HEK293 (cell line): ENCODE results near the gene TUBGCP6.
A peak's percentile ranks its signal among the peaks of the same experiment; 100 is the strongest.

Experiments
- FEZF1 ChIP-seq: fragments of 450-650 bp; formaldehyde crosslinking; IDR thresholded peaks from 2 replicates; pipeline ENCODE4 v1.5.1; 2016; ENCODE audit warnings: missing biosample characterization, missing genetic modification characterization
- GLI4 ChIP-seq: fragments of 450-650 bp; formaldehyde crosslinking; IDR thresholded peaks from 2 replicates; pipeline ENCODE4 v1.5.1; 2016; ENCODE audit warnings: missing biosample characterization, missing genetic modification characterization
- OVOL3 ChIP-seq: fragments of 450-650 bp; formaldehyde crosslinking; IDR thresholded peaks from 2 replicates; pipeline ENCODE4 v1.5.1; 2016; ENCODE audit warnings: missing biosample characterization, missing genetic modification characterization
- PRDM1 ChIP-seq: fragments of 450-650 bp; formaldehyde crosslinking; IDR thresholded peaks from 2 replicates; pipeline ENCODE4; 2016; ENCODE audit warnings: missing biosample characterization, missing genetic modification characterization
- REPIN1 ChIP-seq: fragments of 450-650 bp; formaldehyde crosslinking; IDR thresholded peaks from 2 replicates; pipeline ENCODE4 v1.5.1; 2017; ENCODE audit warnings: missing biosample characterization, missing genetic modification characterization, low read depth
- SP7 ChIP-seq: fragments of 450-650 bp; formaldehyde crosslinking; IDR thresholded peaks from 2 replicates; pipeline ENCODE4 v1.5.1; 2016; ENCODE audit warnings: missing biosample characterization, missing genetic modification characterization
- WT1 ChIP-seq: fragments of 450-650 bp; formaldehyde crosslinking; IDR thresholded peaks from 2 replicates; pipeline ENCODE4 v1.5.1; 2016; ENCODE audit warnings: missing biosample characterization, missing genetic modification characterization
- YY1 ChIP-seq: fragments of 450-650 bp; formaldehyde crosslinking; IDR thresholded peaks from 2 replicates; pipeline ENCODE4 v1.5.1; 2018; ENCODE audit warnings: missing biosample characterization, missing genetic modification characterization
- YY2 ChIP-seq: fragments of 450-650 bp; formaldehyde crosslinking; IDR thresholded peaks from 2 replicates; pipeline ENCODE4 v1.5.1; 2016; ENCODE audit warnings: missing biosample characterization, missing genetic modification characterization
- ZBTB7A ChIP-seq: fragments of 450-650 bp; formaldehyde crosslinking; IDR thresholded peaks from 2 replicates; pipeline ENCODE4 v1.5.1; 2016; ENCODE audit warnings: low read depth, missing biosample characterization, missing genetic modification characterization
- ZNF157 ChIP-seq: fragments of 450-650 bp; formaldehyde crosslinking; IDR thresholded peaks from 2 replicates; pipeline ENCODE4 v1.5.1; 2016; ENCODE audit warnings: missing biosample characterization, missing genetic modification characterization
- ZNF292 ChIP-seq: fragments of 450-650 bp; formaldehyde crosslinking; IDR thresholded peaks from 2 replicates; pipeline ENCODE4 v1.5.1; 2016; ENCODE audit warnings: low read depth, missing biosample characterization, missing genetic modification characterization, borderline replicate concordance
- ZNF510 ChIP-seq: fragments of 450-650 bp; formaldehyde crosslinking; IDR thresholded peaks from 2 replicates; pipeline ENCODE4 v1.5.1; 2018; ENCODE audit warnings: mild to moderate bottlenecking, missing genetic modification characterization, missing biosample characterization; ENCODE audit not compliant: insufficient replicate concordance
- ZNF530 ChIP-seq: fragments of 450-650 bp; formaldehyde crosslinking; IDR thresholded peaks from 2 replicates; pipeline ENCODE4 v1.5.1; 2016; ENCODE audit warnings: low read depth, missing biosample characterization, missing genetic modification characterization
- ZNF654 ChIP-seq: fragments of 450-650 bp; formaldehyde crosslinking; IDR thresholded peaks from 2 replicates; pipeline ENCODE4 v1.5.1; 2016; ENCODE audit warnings: low read depth, missing biosample characterization, missing genetic modification characterization
- ZNF664 ChIP-seq: fragments of 450-650 bp; formaldehyde crosslinking; IDR thresholded peaks from 2 replicates; pipeline ENCODE4 v1.5.1; 2016; ENCODE audit warnings: missing biosample characterization, missing genetic modification characterization
- ZNF670 ChIP-seq: fragments of 450-650 bp; formaldehyde crosslinking; IDR thresholded peaks from 2 replicates; pipeline ENCODE4 v1.5.1; 2016; ENCODE audit warnings: missing biosample characterization, missing genetic modification characterization, low read depth
- ZNF791 ChIP-seq: fragments of 450-650 bp; formaldehyde crosslinking; IDR thresholded peaks from 2 replicates; pipeline ENCODE4 v1.5.1; 2016; ENCODE audit warnings: missing biosample characterization, missing genetic modification characterization
- TF ChIP-seq, protein P1 (sequence below): fragments of 450-650 bp; formaldehyde crosslinking; IDR thresholded peaks from 2 replicates; pipeline ENCODE4; 2016; ENCODE audit warnings: missing biosample characterization, missing genetic modification characterization
- TF ChIP-seq, protein P2 (sequence below): fragments of 450-650 bp; formaldehyde crosslinking; conservative IDR thresholded peaks from 2 replicates; pipeline ENCODE4 v1.5.1; 2016; ENCODE audit warnings: low read depth, missing biosample characterization, missing genetic modification characterization
- TF ChIP-seq, protein P3 (sequence below): fragments of 450-650 bp; formaldehyde crosslinking; IDR thresholded peaks from 2 replicates; pipeline ENCODE4 v1.5.1; 2016; ENCODE audit warnings: missing biosample characterization, missing genetic modification characterization
- TF ChIP-seq, protein P4 (sequence below): fragments of 450-650 bp; formaldehyde crosslinking; IDR thresholded peaks from 2 replicates; pipeline ENCODE4 v1.5.1; 2016; ENCODE audit warnings: missing biosample characterization, missing genetic modification characterization
- TF ChIP-seq, protein P5 (sequence below): fragments of 450-650 bp; formaldehyde crosslinking; optimal IDR thresholded peaks from 2 replicates; pipeline ENCODE3; 2016; ENCODE audit warnings: missing biosample characterization, mild to moderate bottlenecking, missing genetic modification characterization
- TF ChIP-seq, protein P6 (sequence below): fragments of 450-650 bp; formaldehyde crosslinking; IDR thresholded peaks from 2 replicates; pipeline ENCODE4 v1.5.1; 2016; ENCODE audit warnings: missing biosample characterization, missing genetic modification characterization
- TF ChIP-seq, protein P7 (sequence below): fragments of 450-650 bp; formaldehyde crosslinking; IDR thresholded peaks from 2 replicates; pipeline ENCODE4 v1.5.1; 2016; ENCODE audit warnings: missing biosample characterization, missing genetic modification characterization

TUBGCP6 gene

DNA sequence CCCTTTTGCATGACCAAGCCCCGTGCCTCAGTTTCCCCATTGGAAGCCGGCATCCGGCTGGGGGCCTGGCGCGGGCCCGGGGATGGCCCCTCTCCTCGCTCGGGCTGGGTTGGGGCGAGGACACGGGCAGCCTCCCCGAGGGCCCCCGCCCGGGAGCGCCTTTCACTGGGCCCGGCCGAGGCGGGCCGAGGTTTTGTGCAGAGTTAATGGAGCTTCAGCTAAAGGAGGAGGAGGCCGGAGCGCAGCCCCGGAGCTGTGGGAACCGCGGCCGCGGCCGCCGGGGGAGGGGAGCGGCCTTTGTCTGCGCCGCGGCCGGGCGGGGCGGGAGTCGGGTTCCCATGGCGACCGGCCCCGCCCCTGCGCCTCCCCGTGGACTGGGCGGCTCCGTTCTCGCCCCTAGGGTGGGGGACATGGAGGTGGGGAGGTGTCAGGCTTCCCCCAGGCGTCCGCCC, 26.7 kb upstream of the TUBGCP6 start (continued):
- no peak for TF ChIP-seq ZNF292 (tag by site-specific recombination)
- no peak for TF ChIP-seq YY2 (tag by site-specific recombination)
- TF ChIP-seq ZNF510 (tag by site-specific recombination) = no peak
- TF ChIP-seq PRDM1 = no peak
- TF ChIP-seq ZBTB7A (tag by site-specific recombination) = no peak
- TF ChIP-seq GLI4 (tag by site-specific recombination) = no peak
- TF ChIP-seq YY1 (tag by site-specific recombination) = 0 out of 2 replicates have a peak, but pooled peaks have one; percentile 13
- no peak for TF ChIP-seq ZNF530
- TF ChIP-seq ZNF157 (tag by site-specific recombination) = no peak
- no peak for TF ChIP-seq ZNF791 (tag by site-specific recombination)
- no peak for TF ChIP-seq ZNF670 (tag by site-specific recombination)
- no peak for TF ChIP-seq WT1 (tag by site-specific recombination)
- no peak for TF ChIP-seq SP7 (tag by site-specific recombination)
- no peak for TF ChIP-seq FEZF1 (tag by site-specific recombination)
- TF ChIP-seq, protein P1, sequence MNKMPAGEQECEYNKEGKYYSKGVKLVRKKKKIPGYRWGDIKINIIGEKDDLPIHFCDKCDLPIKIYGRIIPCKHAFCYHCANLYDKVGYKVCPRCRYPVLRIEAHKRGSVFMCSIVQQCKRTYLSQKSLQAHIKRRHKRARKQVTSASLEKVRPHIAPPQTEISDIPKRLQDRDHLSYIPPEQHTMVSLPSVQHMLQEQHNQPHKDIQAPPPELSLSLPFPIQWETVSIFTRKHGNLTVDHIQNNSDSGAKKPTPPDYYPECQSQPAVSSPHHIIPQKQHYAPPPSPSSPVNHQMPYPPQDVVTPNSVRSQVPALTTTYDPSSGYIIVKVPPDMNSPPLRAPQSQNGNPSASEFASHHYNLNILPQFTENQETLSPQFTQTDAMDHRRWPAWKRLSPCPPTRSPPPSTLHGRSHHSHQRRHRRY (tag by site-specific recombination) = no peak
- no peak for TF ChIP-seq ZNF664 (tag by site-specific recombination)
- TF ChIP-seq, protein P2, sequence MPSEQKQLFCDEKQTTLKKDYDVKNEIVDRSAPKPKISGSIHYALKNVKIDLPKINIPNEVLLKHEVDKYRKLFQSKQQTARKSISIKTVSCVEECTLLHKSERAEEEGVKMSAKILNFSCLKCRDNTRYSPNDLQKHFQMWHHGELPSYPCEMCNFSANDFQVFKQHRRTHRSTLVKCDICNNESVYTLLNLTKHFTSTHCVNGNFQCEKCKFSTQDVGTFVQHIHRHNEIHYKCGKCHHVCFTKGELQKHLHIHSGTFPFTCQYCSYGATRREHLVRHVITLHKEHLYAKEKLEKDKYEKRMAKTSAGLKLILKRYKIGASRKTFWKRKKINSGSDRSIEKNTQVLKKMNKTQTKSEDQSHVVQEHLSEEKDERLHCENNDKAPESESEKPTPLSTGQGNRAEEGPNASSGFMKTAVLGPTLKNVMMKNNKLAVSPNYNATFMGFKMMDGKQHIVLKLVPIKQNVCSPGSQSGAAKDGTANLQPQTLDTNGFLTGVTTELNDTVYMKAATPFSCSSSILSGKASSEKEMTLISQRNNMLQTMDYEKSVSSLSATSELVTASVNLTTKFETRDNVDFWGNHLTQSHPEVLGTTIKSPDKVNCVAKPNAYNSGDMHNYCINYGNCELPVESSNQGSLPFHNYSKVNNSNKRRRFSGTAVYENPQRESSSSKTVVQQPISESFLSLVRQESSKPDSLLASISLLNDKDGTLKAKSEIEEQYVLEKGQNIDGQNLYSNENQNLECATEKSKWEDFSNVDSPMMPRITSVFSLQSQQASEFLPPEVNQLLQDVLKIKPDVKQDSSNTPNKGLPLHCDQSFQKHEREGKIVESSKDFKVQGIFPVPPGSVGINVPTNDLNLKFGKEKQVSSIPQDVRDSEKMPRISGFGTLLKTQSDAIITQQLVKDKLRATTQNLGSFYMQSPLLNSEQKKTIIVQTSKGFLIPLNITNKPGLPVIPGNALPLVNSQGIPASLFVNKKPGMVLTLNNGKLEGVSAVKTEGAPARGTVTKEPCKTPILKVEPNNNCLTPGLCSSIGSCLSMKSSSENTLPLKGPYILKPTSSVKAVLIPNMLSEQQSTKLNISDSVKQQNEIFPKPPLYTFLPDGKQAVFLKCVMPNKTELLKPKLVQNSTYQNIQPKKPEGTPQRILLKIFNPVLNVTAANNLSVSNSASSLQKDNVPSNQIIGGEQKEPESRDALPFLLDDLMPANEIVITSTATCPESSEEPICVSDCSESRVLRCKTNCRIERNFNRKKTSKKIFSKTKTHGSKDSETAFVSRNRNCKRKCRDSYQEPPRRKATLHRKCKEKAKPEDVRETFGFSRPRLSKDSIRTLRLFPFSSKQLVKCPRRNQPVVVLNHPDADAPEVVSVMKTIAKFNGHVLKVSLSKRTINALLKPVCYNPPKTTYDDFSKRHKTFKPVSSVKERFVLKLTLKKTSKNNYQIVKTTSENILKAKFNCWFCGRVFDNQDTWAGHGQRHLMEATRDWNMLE (tag by site-specific recombination) = no peak
- TF ChIP-seq, protein P3, sequence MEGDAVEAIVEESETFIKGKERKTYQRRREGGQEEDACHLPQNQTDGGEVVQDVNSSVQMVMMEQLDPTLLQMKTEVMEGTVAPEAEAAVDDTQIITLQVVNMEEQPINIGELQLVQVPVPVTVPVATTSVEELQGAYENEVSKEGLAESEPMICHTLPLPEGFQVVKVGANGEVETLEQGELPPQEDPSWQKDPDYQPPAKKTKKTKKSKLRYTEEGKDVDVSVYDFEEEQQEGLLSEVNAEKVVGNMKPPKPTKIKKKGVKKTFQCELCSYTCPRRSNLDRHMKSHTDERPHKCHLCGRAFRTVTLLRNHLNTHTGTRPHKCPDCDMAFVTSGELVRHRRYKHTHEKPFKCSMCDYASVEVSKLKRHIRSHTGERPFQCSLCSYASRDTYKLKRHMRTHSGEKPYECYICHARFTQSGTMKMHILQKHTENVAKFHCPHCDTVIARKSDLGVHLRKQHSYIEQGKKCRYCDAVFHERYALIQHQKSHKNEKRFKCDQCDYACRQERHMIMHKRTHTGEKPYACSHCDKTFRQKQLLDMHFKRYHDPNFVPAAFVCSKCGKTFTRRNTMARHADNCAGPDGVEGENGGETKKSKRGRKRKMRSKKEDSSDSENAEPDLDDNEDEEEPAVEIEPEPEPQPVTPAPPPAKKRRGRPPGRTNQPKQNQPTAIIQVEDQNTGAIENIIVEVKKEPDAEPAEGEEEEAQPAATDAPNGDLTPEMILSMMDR (tag by site-specific recombination) = no peak
- TF ChIP-seq, protein P4, sequence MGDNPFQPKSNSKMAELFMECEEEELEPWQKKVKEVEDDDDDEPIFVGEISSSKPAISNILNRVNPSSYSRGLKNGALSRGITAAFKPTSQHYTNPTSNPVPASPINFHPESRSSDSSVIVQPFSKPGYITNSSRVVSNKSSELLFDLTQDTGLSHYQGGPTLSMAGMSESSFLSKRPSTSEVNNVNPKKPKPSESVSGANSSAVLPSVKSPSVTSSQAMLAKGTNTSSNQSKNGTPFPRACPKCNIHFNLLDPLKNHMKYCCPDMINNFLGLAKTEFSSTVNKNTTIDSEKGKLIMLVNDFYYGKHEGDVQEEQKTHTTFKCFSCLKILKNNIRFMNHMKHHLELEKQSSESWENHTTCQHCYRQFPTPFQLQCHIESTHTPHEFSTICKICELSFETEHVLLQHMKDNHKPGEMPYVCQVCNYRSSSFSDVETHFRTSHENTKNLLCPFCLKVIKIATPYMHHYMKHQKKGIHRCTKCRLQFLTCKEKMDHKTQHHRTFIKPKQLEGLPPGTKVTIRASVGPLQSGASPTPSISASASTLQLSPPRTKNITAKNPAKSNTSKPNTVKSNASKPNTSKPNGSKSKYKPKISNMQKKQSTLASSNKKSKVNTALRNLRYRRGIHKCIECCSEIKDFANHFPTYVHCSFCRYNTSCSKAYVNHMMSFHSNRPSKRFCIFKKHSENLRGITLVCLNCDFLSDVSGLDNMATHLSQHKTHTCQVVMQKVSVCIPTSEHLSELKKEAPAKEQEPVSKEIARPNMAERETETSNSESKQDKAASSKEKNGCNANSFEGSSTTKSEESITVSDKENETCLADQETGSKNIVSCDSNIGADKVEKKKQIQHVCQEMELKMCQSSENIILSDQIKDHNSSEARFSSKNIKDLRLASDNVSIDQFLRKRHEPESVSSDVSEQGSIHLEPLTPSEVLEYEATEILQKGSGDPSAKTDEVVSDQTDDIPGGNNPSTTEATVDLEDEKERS (tag by site-specific recombination) = no peak
- TF ChIP-seq, protein P5, sequence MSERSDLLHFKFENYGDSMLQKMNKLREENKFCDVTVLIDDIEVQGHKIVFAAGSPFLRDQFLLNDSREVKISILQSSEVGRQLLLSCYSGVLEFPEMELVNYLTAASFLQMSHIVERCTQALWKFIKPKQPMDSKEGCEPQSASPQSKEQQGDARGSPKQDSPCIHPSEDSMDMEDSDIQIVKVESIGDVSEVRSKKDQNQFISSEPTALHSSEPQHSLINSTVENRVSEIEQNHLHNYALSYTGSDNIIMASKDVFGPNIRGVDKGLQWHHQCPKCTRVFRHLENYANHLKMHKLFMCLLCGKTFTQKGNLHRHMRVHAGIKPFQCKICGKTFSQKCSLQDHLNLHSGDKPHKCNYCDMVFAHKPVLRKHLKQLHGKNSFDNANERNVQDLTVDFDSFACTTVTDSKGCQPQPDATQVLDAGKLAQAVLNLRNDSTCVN (tag by site-specific recombination) = peak; percentile 50
- TF ChIP-seq OVOL3 (tag by site-specific recombination) = no peak
- no peak for TF ChIP-seq REPIN1
- TF ChIP-seq, protein P6, sequence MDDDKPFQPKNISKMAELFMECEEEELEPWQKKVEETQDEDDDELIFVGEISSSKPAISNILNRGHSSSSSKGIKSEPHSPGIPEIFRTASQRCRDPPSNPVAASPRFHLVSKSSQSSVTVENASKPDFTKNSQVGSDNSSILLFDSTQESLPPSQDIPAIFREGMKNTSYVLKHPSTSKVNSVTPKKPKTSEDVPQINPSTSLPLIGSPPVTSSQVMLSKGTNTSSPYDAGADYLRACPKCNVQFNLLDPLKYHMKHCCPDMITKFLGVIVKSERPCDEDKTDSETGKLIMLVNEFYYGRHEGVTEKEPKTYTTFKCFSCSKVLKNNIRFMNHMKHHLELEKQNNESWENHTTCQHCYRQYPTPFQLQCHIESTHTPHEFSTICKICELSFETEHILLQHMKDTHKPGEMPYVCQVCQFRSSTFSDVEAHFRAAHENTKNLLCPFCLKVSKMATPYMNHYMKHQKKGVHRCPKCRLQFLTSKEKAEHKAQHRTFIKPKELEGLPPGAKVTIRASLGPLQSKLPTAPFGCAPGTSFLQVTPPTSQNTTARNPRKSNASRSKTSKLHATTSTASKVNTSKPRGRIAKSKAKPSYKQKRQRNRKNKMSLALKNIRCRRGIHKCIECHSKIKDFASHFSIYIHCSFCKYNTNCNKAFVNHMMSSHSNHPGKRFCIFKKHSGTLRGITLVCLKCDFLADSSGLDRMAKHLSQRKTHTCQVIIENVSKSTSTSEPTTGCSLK (tag by site-specific recombination) = no peak
- TF ChIP-seq ZNF654 (tag by site-specific recombination) = no peak
- TF ChIP-seq, protein P7, sequence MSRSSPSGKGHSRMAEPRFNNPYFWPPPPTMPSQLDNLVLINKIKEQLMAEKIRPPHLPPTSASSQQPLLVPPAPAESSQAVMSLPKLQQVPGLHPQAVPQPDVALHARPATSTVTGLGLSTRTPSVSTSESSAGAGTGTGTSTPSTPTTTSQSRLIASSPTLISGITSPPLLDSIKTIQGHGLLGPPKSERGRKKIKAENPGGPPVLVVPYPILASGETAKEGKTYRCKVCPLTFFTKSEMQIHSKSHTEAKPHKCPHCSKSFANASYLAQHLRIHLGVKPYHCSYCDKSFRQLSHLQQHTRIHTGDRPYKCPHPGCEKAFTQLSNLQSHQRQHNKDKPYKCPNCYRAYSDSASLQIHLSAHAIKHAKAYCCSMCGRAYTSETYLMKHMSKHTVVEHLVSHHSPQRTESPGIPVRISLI (tag by site-specific recombination) = no peak
